HG03521 (cell line): ENCODE data around the gene NPPA.

Source experiments
- ATAC-seq: cut with Tn5 transposase; IDR thresholded peaks from one replicate; pipeline ENCODE4 v1.9.1; 2021; ENCODE audit warnings: mild to moderate bottlenecking, moderate library complexity; ENCODE audit not compliant: unreplicated experiment

Gene NPPA

DNA sequence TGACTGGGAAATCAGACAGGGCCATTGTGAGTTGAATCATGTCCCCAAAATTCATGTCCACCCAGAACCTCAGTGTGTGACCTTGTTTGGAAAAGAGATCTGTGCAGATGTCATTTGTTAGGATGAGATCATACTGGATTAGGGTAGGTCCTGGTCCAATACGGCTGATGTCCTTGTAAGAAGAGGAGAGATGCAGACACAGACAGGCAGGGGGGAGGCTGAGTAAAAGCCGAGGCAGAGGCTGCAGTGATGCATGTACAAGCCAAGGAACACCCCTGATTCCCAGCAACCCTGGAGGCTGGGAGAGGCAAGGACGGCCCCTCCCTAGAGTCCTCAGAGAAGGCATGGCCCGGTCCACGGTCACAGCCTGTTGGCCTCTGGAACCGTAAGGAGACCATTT lies 27.0 kb upstream of the NPPA start:
- no peak for ATAC-seq

DNA sequence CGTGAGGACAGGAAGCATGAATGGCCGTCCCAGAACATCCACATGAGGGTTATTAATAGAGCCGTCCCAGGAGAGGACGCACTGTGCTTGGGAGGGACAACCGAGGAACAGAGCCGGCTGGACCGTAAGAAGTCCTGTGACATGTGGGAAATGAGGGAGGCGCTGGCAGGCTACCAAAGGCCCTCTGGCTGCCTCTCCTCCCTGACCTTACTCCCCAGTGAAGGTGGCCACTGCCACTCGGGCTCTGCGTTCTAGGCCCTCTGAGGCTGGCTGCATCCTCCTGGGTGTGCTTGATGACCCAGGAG lies 26.6 kb upstream of the NPPA start:
- ATAC-seq: no peak

DNA sequence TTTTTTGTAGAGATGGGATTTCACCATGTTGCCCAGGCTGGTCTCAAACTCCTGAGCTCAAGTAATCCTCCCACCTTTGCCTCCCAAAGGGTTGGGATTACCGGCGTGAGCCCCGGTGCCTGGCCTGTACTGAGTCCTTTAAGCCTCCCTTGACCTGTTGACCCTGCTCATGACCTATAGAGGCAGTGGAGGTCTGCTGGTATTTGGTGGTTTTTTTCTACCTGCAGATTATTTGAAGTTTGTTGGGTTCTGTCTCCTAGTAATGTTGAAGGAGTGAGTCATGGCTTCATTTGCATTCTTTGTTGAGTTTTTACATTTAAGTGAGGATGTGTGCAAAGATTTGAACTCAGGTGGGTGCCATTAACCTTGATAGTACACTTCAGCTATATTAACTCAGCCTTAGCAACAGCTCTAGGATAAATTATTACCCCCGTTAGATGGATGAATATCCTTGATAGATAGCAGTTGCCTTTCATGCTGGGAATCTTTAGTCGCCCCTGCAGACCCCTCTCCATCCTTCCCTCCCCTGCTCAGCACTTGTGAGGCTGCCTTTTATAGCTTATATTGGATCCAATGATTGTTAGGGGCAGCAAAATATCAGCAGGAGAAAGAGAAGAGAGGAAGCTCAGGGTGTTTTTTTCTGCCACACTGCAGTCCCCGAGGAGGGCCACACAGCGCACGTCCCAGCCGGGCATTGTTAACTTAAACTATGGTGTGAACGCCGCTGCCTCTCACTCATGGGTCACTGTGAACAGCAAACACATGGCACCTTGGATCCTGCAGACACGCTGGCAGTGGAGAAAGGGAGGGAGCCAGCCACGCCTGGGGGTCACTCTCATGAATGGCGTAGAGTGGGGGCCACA lies 26.0 kb upstream of the NPPA start:
- ATAC-seq: no peak

GRCh38 chr1:11872545-11872944 lies 25.0 kb upstream of the NPPA start:
- ATAC-seq: no peak

DNA sequence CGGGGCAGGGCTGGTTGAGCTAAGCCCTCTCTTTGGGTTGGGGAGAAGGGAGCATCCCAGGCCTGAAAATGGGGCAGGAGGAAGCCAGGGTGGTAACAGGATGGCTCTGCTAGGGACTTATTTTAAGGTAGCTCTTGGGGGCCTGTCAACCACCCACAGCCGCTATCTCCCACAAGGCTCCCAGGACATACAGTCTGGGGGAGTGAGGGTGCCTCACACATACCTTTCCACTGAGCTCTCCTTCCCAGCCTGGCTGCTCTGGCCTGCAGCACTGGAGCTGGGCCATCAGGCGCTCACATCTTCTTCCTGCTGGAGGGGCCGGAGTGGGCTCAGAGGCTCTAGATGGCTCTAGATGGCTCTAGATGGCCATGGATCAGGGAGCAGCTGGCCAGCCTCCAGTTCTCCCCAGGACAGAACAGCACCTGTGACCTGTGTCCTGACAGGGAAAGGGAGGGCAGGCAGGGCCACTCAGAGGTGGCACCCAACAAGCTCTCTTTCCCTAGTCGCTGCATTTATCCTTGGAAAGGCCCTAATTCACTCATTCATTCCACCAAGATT lies 22.1 kb upstream of the NPPA start:
- ATAC-seq: no peak

DNA sequence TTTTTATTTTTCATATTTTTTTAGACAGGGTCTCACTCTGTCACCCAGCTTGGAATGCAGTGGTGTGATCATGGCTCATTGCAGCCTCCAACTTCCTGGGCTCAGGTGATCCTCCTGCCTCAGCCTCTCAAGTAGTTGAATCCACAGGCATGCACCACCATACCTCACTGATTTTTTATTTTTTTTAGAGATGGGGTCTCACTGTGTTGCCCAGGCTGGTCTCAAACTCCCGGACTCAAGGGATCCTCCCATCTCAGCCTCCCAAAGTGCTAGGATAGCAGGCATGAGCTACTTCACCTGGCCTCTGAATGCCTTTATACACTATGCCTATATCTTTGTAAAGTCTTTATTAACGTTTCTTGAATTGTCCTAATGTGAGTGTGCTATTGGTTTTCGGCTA lies 21.5 kb upstream of the NPPA start:
- ATAC-seq: no peak

GRCh38 chr1:11868331-11868980 lies 20.9 kb upstream of the NPPA start:
- ATAC-seq: no peak

DNA sequence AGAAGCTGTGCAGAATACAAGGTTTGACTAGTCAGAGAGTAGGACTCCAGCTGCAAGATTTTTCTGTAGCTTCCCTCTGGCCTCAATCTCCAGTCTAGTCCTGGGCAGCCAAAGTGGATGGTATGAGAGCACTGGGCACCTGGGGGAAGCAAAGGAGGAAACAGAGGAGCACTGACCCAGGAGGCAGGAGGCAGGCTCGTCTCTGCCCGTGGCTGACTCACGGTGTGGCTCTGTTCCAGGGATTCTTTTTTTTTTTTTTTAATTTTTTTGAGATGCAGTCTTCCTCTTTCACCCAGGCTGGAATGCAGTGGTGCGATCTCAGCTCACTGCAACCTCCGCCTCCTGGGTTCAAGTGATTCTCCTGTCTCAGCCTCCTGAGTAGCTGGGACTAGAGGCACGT lies 15.3 kb upstream of the NPPA start:
- no peak for ATAC-seq

GRCh38 chr1:11860587-11860986 lies 13.0 kb upstream of the NPPA start:
- ATAC-seq: no peak

- no peak for ATAC-seq
Observed at GRCh38 chr1:11860083-11860482, 12.5 kb upstream of the NPPA start.

- ATAC-seq: no peak
Observed at GRCh38 chr1:11858968-11859871, 11.6 kb upstream of the NPPA start.

DNA sequence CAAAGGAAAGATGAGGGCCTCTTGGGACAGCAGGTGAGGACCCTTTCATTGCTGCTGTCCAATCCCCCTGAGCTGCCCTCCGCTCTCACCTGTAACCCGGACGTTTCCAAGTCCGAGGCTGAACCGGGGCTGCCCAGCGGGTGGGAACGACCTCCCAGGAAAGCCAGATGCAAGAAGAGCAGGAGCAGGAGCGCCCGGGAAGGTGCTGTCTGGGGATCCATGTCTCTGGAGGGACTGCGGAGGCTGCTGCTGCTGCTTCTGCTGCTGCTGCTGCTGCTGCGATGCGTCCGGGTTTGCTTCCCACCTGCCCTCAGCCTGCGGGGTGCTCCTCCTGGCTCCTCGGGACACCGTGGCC lies 11.0 kb upstream of the NPPA start, which contains the start of gene NPPB:
TSS of gene NPPB (minus strand) at position 333 of the 355 bp plus-strand sequence. CDS start at position 221, 112 bp downstream.
- no peak for ATAC-seq

GRCh38 chr1:11858158-11858557 lies 10.6 kb upstream of the NPPA start:
- no peak for ATAC-seq

DNA sequence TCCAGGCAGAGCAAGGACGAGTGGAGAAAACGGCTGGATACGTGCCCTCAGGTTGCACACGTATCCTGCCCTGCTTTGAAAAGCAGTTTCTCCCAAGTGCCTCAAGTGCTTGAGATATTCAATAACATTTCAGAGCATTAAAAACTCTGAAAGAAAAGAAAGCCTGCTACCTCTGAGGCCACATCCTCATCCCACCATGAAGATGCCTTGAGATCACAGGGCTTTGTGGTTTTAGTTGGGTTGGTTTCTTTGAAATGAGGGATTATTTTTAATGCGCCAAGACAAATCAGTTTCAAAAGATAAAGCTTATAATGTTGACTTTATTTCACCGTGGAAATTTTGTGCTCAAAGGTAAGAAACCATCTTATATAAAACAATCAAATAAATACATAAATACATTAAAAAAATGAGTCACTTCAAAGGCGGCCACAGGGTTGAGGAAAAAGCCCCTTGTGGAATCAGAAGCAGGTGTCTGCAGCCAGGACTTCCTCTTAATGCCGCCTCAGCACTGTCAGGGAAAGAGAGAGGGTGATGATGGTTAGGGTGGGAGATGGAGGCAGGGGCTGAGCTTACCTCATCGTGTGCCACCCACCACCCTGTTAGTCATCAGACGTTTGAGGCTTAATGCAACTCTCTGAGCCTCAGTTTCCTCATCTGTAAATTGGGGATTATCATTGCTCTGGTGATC lies 9.7 kb upstream of the NPPA start:
- no peak for ATAC-seq

DNA sequence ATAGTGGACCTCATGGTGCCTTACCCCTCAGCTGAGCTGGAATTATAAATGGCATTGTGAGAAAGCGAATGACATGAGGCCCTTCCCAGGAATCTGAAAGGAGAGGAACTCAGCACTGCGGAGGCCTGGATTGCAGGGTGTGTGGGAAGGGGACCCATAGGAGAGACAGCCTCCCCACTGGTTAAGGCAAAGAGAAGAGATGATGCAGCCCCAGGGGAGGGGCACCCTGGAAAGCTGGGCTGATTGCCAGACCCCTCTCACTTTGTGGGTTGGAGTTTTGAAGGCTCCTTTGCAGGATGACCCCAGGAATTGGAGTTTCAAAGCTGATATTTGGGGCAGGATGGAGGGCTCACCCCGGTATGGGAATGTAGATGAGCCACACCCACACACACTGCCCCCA lies 9.1 kb upstream of the NPPA start:
- ATAC-seq: no peak

DNA sequence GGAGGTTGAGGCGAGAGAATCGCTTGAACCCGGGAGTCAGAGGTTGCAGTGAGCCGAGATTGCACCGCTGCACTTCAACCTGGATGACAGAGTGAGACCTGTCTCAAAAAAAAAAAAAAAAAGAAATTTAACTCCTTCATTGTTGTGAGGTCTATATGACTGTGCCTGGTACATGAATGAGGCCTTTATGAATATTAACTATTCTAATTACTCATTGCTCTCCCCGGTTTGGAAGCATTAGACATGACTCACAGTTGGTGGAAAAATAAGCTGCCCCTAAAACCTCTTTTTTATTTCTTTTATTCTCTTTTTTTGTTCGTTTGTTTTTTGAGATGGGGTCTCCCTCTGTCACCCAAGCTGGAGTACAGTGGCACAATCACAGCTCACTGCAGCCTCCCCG lies 7.8 kb upstream of the NPPA start:
- no peak for ATAC-seq

GRCh38 chr1:11854519-11854918 lies 6.9 kb upstream of the NPPA start:
- no peak for ATAC-seq

GRCh38 chr1:11851180-11851579 lies 3.6 kb upstream of the NPPA start:
- no peak for ATAC-seq

GRCh38 chr1:11850156-11850555 lies 2.6 kb upstream of the NPPA start:
- ATAC-seq: no peak

GRCh38 chr1:11848373-11848700 lies 754 bp upstream of the NPPA start:
- ATAC-seq: no peak
